HUES48 (cell line): Measurements from ENCODE around the gene S1PR3.

Experiments used
- H3K27ac ChIP-seq: one replicate; pipeline ENCODE4 v1.7.0; 2013; ENCODE audit warnings: low read depth, low read length, inconsistent platforms
- H3K27me3 ChIP-seq: 2 replicates; pipeline ENCODE4 v1.6.1; 2013; ENCODE audit warnings: mild to moderate bottlenecking, low read length; ENCODE audit not compliant: control insufficient read depth, insufficient read depth
- H3K36me3 ChIP-seq: 2 replicates; pipeline ENCODE4 v1.6.1; 2013; ENCODE audit warnings: low read length; ENCODE audit not compliant: control insufficient read depth, insufficient read depth
- H3K4me1 ChIP-seq: 2 replicates; pipeline ENCODE4 v1.6.1; 2013; ENCODE audit warnings: mild to moderate bottlenecking, low read length; ENCODE audit not compliant: control insufficient read depth, insufficient read depth
- H3K4me3 ChIP-seq: 2 replicates; pipeline ENCODE4 v1.5.1; 2013; ENCODE audit warnings: mild to moderate bottlenecking, low read depth, low read length
- H3K9ac ChIP-seq: 2 replicates; pipeline ENCODE4 v1.6.1; 2013; ENCODE audit warnings: mild to moderate bottlenecking, low read depth, low read length, moderate library complexity
- H3K9me3 ChIP-seq: 2 replicates; pipeline ENCODE4 v1.6.1; 2013; ENCODE audit warnings: low read length; ENCODE audit not compliant: control insufficient read depth, insufficient read depth

S1PR3 gene

DNA sequence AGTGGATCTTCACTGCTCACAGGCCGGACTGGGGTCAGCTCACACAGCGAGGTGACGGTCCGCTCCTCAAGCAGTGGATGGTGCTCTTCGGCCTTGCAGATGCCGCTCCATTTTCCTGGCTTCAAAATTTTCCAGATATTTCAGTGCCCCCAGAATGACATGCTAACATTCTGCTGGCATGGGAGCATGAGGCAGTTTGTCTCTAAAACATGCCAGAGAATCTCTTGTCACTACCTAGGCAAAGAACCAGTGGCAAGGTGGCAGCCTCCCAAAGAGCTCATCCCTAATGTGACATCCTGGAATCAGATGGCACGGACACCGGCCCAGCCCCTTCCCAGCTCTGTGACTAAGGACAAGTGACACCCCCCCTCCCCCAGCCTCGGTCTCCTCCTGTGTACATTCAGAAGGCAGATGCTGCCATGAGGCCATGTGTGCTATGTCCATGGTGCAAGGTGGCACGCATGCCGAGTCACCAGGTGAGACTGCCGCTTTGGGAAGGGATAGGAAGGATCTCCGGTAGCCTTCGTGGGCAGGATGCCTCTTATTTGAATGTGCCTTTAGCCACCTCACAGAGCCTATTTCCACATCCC, 2.7 kb downstream of the S1PR3 start:
- H3K4me3 ChIP-seq: no peak overlapping the region
- H3K36me3 ChIP-seq: peaks cover 5% of the 10 kb centered on the region; the same call in 1 of the 2 replicates
- no peaks in the 10 kb centered on the region for H3K9me3 ChIP-seq
- H3K27ac ChIP-seq: no peak overlapping the region
- peaks cover 19% of the 10 kb centered on the region for H3K27me3 ChIP-seq
- no peak overlapping the region for H3K9ac ChIP-seq
- peaks cover 12% of the 10 kb centered on the region for H3K4me1 ChIP-seq

DNA sequence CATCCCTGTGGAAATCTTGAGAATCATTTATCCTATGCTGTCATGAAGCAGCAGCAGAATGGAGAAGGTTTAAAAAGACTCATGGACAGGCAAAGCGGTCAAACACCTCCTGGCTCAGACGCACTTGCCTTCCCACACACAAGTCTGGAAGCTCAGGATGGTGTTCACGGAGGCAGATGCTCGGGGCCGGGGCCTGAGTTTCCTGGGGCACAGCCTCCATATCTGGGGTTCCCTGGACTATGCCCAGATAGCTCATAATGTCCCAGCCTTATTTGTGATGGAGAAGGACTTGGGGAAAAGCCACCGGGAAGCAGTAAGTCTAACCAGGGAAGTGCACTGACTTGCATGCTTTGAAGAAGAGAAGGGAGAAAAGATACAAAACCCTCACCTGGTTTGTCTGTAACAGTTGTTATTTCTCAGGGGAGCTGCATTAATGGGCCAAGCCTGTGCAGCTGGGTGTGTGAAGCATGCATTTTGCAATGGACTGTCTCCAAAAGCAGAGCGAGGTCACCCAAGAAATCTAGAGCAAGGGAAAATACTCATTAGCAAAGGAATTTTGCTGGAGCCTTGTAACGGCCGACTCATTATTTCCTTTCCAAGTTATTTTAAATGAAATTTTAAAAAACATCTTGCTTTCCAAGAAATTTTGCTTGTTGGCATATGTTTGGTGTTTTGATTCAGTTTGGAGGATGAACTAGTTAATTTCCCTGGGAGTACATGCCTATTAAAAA, 3.4 kb downstream of the S1PR3 start:
- no peak overlapping the region for H3K9ac ChIP-seq
- H3K4me1 ChIP-seq: peaks cover 5% of the 10 kb centered on the region
- no peak overlapping the region for H3K27ac ChIP-seq
- H3K9me3 ChIP-seq: no peaks in the 10 kb centered on the region
- peaks cover 5% of the 10 kb centered on the region; the same call in 1 of the 2 replicates for H3K36me3 ChIP-seq
- peaks cover 14% of the 10 kb centered on the region for H3K27me3 ChIP-seq
- H3K4me3 ChIP-seq: no peak overlapping the region

GRCh38 chr9:88995200-88995577, 3.9 kb downstream of the S1PR3 start:
- H3K36me3 ChIP-seq: peaks cover 5% of the 10 kb centered on the region; the same call in 1 of the 2 replicates
- H3K27ac ChIP-seq: no peak overlapping the region
- H3K4me3 ChIP-seq: no peak overlapping the region
- no peaks in the 10 kb centered on the region for H3K9me3 ChIP-seq
- no peak overlapping the region for H3K9ac ChIP-seq
- peaks cover 10% of the 10 kb centered on the region for H3K27me3 ChIP-seq
- H3K4me1 ChIP-seq: no peaks in the 10 kb centered on the region; the same call in 1 of the 2 replicates

DNA sequence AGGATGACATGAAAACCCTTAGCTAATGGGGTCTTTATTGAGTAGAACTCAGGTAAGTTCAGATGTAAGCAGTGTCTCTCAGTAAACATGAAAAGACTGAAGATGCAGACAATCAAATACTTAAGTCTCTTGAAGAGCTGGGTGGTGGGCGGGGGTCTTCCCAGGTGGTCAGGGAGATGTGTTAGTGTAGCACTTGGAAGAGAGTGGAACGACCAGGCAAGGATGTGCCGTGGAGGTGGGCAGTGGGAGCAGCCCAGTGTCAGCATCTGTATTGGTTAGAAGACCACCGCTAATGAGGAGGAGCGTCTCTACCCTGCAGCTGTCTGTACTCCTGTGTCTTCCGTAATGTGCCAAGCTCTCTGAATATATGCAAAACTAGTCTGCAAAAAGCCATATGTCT, 4.4 kb downstream of the S1PR3 start:
- no peak overlapping the region for H3K4me3 ChIP-seq
- peaks cover 5% of the 10 kb centered on the region; the same call in 1 of the 2 replicates for H3K36me3 ChIP-seq
- H3K9ac ChIP-seq: no peak overlapping the region
- H3K27me3 ChIP-seq: peaks cover 10% of the 10 kb centered on the region
- H3K27ac ChIP-seq: no peak overlapping the region
- H3K9me3 ChIP-seq: no peaks in the 10 kb centered on the region
- peaks cover 4% of the 10 kb centered on the region for H3K4me1 ChIP-seq

DNA sequence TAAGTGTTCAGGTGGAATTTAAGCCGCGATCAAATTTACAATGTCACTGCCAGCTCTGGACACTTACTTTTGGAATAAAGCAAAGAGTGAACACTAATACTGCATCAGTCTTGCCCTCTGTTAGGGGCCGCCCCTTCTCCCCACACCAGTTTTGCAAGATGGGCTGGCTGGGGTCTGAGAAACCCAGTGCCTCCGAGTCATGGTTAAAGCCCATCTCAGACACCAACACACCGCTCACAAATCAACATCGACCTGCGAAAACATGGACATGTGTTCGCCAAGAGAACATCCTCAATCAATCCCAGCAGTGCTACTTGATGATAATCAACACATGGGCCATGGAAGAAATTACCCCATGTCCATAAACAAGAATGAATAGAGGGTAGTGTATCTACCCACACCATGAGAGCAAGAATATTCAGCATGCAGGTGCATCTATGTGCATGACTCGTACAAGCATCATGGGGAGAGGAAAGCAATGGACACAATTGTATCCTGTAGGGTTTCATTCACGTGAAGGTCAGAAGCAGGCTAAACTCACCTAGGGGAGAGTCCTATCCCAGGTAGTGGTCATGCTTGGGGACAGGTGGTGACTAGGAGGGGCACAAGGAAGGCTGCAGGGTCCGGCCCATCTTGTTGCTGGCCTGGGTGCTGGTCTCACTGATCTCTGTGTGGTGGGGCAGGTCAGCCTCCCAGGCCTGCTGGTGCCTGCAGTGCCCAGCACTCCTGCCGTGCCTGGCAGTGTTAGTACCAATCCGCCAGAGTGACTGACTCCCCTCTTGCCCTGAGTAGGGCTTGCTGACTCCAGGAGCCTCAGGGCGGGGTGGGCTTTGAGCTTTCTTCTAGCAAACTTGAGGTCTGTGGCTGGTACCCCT, 5.0 kb downstream of the S1PR3 start:
- peaks cover 5% of the 10 kb centered on the region; the same call in 1 of the 2 replicates for H3K36me3 ChIP-seq
- no peak overlapping the region for H3K9ac ChIP-seq
- H3K9me3 ChIP-seq: no peaks in the 10 kb centered on the region
- no peak overlapping the region for H3K4me3 ChIP-seq
- no peak overlapping the region for H3K27ac ChIP-seq
- peaks cover 10% of the 10 kb centered on the region for H3K27me3 ChIP-seq
- H3K4me1 ChIP-seq: peaks cover 6% of the 10 kb centered on the region

DNA sequence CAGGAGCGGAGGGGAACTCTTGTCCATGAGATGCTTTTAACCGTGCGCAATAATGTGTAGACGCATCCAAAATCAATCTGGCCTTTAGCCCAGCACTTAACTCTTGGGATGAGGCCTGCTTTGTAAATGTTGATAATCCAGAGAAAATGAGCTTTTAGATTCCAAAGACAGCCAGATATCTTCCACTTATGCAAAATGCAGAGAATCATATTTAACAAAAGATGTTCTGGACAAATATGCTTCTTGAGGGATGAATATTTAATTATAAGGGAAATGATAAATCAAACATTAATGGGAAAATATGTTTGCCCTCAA, 5.6 kb downstream of the S1PR3 start:
- Histone ChIP-seq H3K9me3 (no peaks in the 10 kb centered on the region), H3K9ac (no peak overlapping the region), H3K27me3 (peaks cover 10% of the 10 kb centered on the region), H3K4me3 (no peak overlapping the region), H3K27ac (no peak overlapping the region), H3K4me1 (peaks cover 6% of the 10 kb centered on the region), H3K36me3 (peaks cover 10% of the 10 kb centered on the region; the same call in 1 of the 2 replicates)

GRCh38 chr9:88997646-88998045, 6.4 kb downstream of the S1PR3 start:
- peaks cover 3% of the 10 kb centered on the region for H3K27me3 ChIP-seq
- H3K36me3 ChIP-seq: peaks cover 14% of the 10 kb centered on the region
- H3K27ac ChIP-seq: no peak overlapping the region
- peaks cover 6% of the 10 kb centered on the region; the same call in 1 of the 2 replicates for H3K4me1 ChIP-seq
- H3K9ac ChIP-seq: no peak overlapping the region
- no peak overlapping the region for H3K4me3 ChIP-seq
- H3K9me3 ChIP-seq: no peaks in the 10 kb centered on the region

GRCh38 chr9:88998503-88998902, 7.2 kb downstream of the S1PR3 start:
- Histone ChIP-seq H3K27me3 (no peaks in the 10 kb centered on the region), H3K9ac (no peak overlapping the region), H3K4me3 (no peak overlapping the region), H3K4me1 (peaks cover 6% of the 10 kb centered on the region; the same call in 1 of the 2 replicates), H3K27ac (no peak overlapping the region), H3K9me3 (no peaks in the 10 kb centered on the region), H3K36me3 (peaks cover 16% of the 10 kb centered on the region)

DNA sequence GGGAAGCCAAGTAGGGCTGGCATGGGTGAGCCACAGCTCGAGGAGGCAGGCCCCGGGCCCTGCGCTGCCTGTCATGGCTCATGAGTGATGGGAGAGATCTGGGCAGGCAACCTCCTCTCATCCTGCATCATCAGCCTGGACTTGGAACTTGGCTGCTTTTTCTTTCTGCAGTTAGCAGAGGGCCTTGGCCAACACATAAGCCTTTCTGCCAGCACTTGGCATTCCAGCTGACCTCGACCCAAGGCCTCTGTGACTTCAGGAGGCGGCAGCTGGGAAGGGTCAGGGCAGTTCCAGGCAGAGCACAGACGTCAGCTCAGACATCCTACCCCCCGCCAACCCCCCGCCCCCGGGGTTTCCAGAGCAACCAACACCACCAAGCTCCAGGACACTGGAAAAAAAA, 7.6 kb downstream of the S1PR3 start:
- H3K4me3 ChIP-seq: no peak overlapping the region
- peaks cover 16% of the 10 kb centered on the region for H3K36me3 ChIP-seq
- no peak overlapping the region for H3K9ac ChIP-seq
- no peak overlapping the region for H3K27ac ChIP-seq
- H3K27me3 ChIP-seq: no peaks in the 10 kb centered on the region
- H3K9me3 ChIP-seq: no peaks in the 10 kb centered on the region
- H3K4me1 ChIP-seq: peaks cover 6% of the 10 kb centered on the region; the same call in 1 of the 2 replicates

DNA sequence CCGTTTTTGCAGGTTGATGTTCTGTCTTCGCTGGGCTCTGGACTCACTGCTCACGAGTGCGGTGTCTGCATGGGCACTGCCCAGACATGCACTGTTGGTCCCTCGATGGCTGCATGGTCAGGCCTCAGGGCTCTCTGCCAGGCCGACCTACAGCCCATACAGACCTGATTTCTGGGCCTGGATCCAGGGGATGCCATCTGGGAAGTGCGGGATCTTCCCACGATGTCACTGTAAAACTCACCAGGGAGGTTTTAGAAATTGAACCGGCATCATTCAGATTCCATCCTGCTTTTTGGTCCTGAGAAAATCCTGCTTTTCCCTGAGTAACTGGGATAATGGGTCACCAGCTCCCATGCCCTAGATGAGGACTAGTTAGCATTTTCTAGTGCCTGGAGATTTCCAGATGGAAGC, 9.1 kb downstream of the S1PR3 start:
- no peaks in the 10 kb centered on the region for H3K27me3 ChIP-seq
- peaks cover 16% of the 10 kb centered on the region for H3K36me3 ChIP-seq
- H3K4me1 ChIP-seq: peaks cover 6% of the 10 kb centered on the region; the same call in 1 of the 2 replicates
- no peak overlapping the region for H3K4me3 ChIP-seq
- H3K9ac ChIP-seq: no peak overlapping the region
- H3K9me3 ChIP-seq: no peaks in the 10 kb centered on the region
- H3K27ac ChIP-seq: no peak overlapping the region
